Dedifferentiated amniotic fluid mesenchymal stem cell (primary cell): ENCODE measurements around the gene ARPC1A.
"Not testable (repeated sequence)": the region's sequence is repeated elsewhere in the genome, so short reads cannot be mapped to it uniquely, and the experiment has no call there.

Experiments used
- DNase-seq: peaks from one replicate; pipeline ENCODE4 v3.0.0-alpha.2; 2016; ENCODE audit errors: extremely low spot score

ARPC1A gene

DNA sequence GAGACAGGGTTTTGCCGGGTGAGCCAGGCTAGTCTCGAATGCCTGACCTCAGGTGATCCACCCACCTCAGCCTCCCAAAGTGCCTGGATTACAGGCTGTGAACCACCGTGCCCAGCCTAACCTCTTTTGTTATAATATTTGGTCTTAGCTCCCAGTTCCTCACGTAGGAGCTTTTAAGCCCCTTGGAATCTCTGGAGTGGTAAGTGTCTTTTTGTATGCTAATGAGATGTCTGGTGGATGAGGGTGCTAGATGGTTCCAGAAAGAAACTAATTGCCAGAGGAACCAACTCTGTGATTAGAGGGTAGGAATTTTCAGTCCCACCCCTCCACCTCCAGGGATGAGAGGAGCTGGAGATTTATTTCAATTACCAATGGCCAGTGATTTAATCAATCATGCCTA lies 5.3 kb upstream of the ARPC1A start:
- DNase-seq = no peak

GRCh38 chr7:99322659-99323058 lies 3.0 kb upstream of the ARPC1A start:
- DNase-seq = not testable (repeated sequence)

GRCh38 chr7:99324559-99324958 lies 1.1 kb upstream of the ARPC1A start:
- no peak for DNase-seq

DNA sequence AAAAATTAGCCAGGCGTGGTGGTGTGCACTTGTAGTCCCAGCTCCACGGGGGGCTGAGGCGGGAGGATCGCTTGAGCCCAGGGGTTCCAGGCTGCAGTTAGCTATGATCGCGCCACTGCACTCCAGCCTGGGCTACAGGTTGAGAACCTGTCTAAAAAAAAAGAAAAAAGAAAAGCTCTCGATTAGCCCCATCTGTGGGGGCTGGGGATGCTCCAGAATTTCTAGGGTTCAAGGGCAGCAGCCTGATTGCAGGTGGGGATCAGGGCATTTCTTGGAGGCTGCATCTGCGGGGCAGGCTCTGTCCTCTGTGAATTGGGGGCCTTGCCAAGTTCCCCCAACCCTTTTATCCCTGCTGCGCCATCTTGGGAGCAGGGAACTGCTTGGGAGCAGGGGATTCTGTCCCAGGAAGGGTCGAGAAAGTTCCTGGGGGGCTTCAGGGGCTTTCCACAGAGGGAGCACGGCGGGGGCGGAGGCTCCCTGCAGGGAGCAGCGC lies 651 bp upstream of the ARPC1A start:
- DNase-seq = no peak

GRCh38 chr7:99326408-99326782 lies 697 bp downstream of the ARPC1A start:
- DNase-seq = no peak

DNA sequence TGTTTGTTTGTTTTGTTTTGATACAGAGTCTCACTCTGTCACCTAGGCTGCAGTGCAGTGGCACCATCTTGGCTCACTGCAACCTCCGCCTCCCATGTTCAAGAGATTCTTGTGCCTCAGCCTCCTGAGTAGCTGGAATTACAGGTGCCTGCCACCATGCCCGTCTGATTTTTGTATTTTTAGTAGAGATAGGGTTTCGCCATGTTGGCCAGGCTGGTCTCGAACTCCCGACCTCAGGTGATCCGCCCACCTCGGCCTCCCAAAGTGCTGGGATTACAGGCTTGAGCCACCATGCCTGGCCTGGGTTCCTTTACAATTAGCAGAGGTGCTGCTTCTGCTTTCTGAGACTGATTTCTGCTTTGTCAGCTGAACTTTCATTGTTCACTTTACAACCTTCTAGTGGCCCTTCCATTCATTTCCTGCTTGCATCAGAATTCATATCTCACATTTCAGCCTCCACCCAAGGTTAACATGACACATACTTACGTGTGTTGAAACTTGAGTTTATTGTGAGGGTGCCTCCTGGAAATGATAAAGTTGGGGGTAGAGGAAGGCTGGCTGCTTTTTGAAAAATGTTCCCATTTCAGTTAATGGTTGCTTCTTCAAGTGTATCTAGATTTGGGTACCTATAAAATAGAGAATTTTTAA lies 4.7 kb downstream of the ARPC1A start:
- peak; percentile 67 for DNase-seq

- peak; percentile 19 for DNase-seq
Measured at GRCh38 chr7:99331002-99331401, 5.3 kb downstream of the ARPC1A start.

DNA sequence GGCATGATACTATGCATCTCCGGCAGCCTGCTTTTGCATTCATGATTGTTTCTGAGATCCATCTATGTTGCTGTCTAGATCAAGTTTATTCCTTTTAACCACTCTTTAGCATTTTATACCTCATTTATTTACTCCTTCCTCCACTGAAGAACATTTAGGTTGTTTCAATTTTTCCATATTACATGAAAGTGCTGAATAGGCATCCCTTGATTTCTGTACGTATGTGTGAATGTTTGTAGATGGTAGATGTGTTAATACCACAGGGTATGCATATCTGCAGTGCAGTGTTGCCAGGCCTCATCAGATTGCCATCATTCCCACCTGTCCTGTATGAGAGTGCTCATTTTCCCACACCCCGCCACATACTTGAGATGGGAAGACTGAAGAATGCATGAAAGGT lies 13.9 kb downstream of the ARPC1A start:
- DNase-seq = no peak

GRCh38 chr7:99340659-99341058 lies 15.0 kb downstream of the ARPC1A start:
- DNase-seq = no peak

DNA sequence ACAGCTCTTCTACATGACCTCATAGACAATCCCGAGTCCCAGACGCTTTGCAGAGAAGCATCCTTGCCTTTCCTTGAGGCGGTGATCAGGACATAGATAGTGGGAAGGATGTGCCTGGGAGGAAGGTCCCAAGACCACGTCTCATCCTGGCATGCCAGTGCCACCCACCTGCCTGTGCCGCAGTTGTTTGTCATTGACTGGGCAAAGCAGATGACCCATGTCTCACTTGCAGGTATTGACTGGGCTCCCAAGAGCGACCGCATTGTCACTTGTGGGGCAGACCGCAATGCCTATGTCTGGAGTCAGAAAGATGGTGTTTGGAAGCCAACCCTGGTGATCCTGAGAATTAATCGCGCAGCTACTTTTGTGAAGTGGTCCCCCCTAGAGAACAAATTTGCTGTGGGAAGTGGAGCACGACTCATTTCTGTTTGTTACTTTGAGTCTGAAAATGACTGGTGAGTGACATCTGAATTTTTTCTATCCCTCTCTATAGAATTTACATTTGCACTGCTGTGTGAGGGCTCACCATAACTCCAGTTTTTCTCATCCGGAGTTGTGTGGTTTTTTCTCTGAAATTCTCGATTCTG lies 18.5 kb downstream of the ARPC1A start:
- DNase-seq = no peak

GRCh38 chr7:99350641-99351040 lies 24.9 kb downstream of the ARPC1A start:
- not testable (repeated sequence) for DNase-seq

- DNase-seq = no peak
Measured at GRCh38 chr7:99352247-99352646, 26.5 kb downstream of the ARPC1A start.

- DNase-seq = no peak
Measured at GRCh38 chr7:99355098-99355497, 29.4 kb downstream of the ARPC1A start.

DNA sequence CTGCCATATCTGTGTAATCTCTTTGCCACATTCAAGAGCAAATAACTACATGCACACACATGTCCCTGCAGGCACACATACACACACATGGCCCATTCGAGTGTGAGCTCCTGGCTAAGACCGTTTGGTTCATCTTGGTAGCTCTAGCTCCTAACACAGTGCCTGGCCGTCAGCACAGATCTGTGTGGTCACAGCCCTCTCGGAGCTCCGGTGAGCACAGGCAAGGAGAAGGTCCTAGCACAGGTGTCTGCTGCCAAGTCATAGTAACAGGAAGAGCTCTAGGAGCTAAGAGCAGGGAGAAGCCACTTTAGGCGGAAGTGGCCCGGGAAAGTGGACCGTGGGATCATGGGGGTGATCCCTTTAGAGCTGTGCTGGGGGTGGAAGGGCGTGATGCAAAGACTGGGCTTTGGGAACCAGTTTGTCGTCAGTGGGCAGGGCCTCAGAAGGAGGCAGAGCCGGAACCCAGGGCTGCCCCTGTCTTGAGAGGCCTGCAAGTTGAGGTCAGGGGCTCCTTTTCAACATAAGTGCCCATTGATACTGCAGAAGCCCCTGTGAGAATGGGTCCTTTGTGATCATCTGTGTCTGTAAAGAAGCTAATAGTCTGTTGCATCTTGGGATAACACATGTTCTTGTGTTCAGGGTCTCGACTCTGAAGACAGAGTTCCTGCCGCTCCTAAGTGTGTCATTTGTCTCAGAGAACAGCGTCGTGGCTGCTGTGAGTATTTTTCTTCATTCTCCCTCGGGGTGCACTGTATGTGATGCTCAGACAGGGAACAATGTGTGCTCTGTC lies 32.2 kb downstream of the ARPC1A start:
- DNase-seq = no peak

DNA sequence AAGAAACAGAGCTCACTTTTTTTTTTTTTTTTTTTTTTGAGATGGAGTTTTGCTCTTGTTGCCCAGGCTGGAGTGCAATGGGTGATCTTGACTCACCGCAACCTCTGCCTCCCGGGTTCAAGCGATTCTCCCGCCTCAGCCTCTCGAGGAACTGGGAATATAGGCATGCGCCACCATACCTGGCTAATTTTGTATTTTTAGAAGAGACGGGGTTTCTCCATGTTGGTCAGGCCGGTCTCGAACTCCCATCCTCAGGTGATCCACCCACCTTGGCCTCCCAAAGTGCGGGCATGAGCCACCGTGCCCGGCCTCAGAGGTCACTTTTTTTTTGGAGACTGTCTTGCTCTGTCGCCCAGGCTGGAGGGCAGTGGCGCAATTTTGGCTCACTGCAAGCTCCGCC lies 32.8 kb downstream of the ARPC1A start:
- not testable (repeated sequence) for DNase-seq

DNA sequence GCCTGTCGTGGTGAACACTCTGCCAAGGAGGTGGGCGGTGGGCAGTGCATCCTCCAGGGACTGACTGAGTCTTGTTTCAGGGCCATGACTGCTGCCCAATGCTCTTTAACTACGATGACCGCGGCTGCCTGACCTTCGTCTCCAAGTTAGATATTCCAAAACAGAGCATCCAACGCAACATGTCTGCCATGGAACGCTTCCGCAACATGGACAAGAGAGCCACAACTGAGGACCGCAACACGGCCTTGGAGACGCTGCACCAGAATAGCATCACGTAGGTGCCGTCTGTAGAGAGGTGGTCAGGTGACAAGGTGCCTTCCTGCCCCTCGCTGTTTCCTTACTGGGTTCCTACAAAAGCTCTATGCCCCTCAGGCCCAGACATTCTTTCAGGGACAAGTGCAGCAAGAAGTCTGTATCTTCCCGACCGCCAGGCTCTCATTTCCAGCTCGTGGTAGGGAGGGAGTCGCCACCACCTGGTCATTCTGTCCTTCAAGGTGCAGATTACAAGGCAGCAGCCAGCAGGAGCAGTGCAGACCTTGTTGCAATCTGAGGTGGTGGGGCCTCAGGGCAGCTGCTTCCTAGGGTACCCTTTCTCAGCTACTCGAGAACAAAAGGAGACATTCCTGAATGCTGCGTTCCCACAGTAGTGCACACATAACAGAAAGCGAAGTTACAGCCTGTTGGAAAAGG lies 33.9 kb downstream of the ARPC1A start:
- no peak for DNase-seq

- DNase-seq = peak; percentile 62
Measured at GRCh38 chr7:99362801-99363200, 37.1 kb downstream of the ARPC1A start.

DNA sequence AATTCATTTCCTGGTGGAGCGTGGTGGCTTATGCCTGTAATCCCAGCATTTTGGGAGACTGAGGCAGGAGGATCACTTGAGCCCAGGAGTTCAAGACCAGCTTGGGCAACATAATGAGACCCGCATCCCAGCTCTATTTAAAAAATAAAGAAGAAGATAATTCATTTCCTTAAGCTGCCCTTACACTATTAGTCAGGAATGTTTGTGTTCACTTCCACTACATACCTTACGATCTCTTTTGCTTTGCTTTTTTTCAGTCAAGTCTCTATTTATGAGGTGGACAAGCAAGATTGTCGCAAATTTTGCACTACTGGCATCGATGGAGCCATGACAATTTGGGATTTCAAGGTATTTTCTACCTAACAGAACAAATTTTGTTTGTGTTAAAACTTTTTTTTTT lies 37.6 kb downstream of the ARPC1A start:
- DNase-seq = no peak

DNA sequence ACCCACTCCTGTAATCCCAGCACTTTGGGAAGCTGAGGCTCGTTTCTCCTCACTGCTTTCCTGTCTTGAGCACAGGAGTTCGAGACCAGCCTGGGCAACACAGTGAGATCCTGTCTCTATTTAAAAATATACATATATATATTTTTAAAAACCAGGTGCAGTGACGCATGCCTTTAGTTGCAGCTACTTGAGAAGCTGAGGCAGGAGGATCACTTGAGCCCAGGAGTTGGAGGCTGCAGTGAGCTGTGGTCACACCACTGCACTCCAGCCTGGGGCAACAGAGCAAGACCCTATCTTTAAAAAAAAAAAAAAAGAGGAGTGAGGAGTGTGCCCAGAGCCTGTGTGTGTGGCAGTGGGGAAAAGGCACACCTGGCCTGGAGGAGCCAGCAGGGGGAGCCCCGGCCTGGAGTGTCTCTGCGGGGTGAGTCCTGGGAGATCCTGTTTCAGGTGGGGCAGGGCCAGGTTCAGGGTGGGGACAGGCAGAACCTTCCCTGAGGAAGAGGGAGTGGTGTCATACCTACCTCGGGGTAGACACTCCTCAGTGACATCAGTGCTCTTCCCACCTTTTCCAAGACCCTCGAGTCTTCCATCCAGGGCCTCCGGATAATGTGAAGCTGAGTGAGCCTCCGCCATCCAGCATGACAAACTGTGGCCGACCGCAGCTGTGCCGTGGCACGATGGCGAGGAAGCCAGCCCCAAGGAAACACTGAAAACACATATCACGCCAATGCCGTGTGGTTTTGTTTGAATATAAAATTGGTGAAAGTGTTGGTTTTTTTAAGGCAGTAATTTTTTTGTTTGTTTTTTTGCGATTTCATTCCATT lies 39.8 kb downstream of the ARPC1A start:
- DNase-seq = no peak

DNA sequence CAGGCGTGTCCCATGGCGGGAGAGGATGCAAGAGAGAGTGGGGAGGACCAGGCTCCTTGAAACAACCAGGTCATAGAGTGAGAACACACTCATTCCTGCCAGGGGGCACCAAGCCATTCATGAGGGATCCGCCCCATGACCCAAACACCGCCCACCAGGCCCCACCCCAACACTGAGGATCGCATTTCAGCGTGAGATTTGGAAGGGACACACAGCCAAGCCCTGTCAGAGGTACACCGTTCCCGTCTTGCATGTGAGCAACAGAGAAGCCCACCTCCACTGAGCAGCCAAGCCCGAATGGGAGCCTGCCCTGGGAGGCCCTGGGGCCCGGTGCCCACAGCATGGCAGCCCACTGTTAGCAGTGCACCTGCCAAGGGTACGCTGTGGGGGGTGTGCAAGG lies 40.9 kb downstream of the ARPC1A start:
- no peak for DNase-seq

DNA sequence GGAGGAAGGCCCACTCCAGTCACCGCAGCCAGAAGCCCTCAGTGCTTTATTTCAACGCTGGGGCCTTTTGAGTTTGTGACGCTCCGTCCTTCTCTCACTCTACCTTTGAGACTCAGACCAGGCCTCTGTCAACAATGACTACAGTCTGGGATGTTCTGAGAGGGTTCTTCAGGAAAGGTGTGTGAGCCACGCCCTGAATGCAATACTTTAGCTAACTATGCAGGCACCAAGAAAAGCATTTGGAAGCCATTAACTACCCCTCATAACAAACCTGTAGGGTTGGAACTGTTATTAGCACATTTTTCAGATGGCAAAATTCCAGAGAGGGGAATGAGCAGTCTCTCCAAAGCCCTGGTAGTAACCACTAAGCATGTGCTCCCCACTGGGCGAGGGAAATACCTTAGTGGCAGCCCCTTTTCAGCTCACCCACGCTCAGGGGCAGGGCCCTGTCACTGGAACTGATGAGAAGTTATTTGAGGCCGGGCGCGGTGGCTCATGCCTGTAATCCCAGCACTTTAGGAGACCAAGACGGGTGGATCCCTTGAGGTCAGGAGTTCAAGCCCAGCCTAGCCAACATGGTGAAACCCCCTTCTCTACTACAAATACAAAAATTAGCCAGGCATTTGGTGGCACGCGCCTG lies 43.2 kb downstream of the ARPC1A start:
- no peak for DNase-seq
